Gastroesophageal sphincter (tissue), 4 donors: Measurements from ENCODE around the gene MREG. TPM values are rescaled to one million over a fixed set of nuclear protein-coding genes. Genes with fewer than 3 reads are reported as not detected.
A peak's percentile ranks its signal among the peaks of the same experiment; 100 is the strongest.

Experiments used
- ATAC-seq: fragments of 150-250 bp; one replicate; pipeline ENCODE4 v1.9.1; 2016; ENCODE audit warnings: mild to moderate bottlenecking, moderate library complexity
- H3K27ac ChIP-seq, 4 donors: fragments of 200-600 bp; sonication (generic) in 3 of 4; 1 replicate in 3 of 4; 2 replicates in 1 of 4; pipeline ENCODE4 v1.5.1; 2016 to 2019
- H3K27me3 ChIP-seq: fragments of 200-600 bp; sonication (generic); one replicate; pipeline ENCODE4 v1.5.1; 2019
- H3K36me3 ChIP-seq, 2 donors: fragments of 200-600 bp; sonication (generic); one replicate each; pipeline ENCODE4 v1.5.1; 2019; ENCODE audit warnings: control low read depth in 1 of 2
- H3K4me1 ChIP-seq, 3 donors: fragments of 200-600 bp; sonication (generic); 1 replicate in 2 of 3; 2 replicates in 1 of 3; pipeline ENCODE4 v1.5.1; 2016 to 2019; ENCODE audit warnings: control low read depth in 2 of 3
- H3K4me3 ChIP-seq, 2 donors: fragments of 200-600 bp; sonication (generic); one replicate each; pipeline ENCODE4 v1.5.1; 2019; ENCODE audit warnings: mild to moderate bottlenecking in 1 of 2, moderate library complexity in 1 of 2
- H3K9me3 ChIP-seq, 3 donors: fragments of 200-600 bp; sonication (generic); one replicate each; pipeline ENCODE4 v1.5.1; 2017 to 2019; ENCODE audit warnings: control low read depth in 2 of 3
- CTCF ChIP-seq, 4 experiments: fragments of 200-600 bp in 2 of 4; fragments of 450-650 bp in 2 of 4; sonication (generic) in 1 of 4; IDR thresholded peaks; one replicate each; pipeline ENCODE4 v1.5.1; 2017 to 2019; ENCODE audit warnings: antibody characterized with exemption in 4 of 4, mild to moderate bottlenecking in 2 of 4, moderate library complexity in 2 of 4
- EP300 ChIP-seq: sonication (generic); formaldehyde crosslinking; IDR thresholded peaks from one replicate; pipeline ENCODE4 v1.6.1; 2017; ENCODE audit warnings: antibody characterized with exemption, mild to moderate bottlenecking
- POLR2A ChIP-seq, 2 donors: fragments of 450-650 bp; IDR thresholded peaks; one replicate each; pipeline ENCODE4 v1.6.1; 2017; ENCODE audit warnings: antibody characterized with exemption in 2 of 2, mild to moderate bottlenecking in 2 of 2, moderate library complexity in 1 of 2
- POLR2AphosphoS5 ChIP-seq: sonication (generic); formaldehyde crosslinking; IDR thresholded peaks from one replicate; pipeline ENCODE4 v1.6.1; 2017; ENCODE audit warnings: antibody characterized with exemption
- WGBS, 2 donors: methylation state at CpG; one replicate each; pipeline ENCODE4 v1.1.5; 2018; ENCODE audit warnings: low coverage in 1 of 2; 5-methylcytosine and 5-hydroxymethylcytosine counted together
- total RNA-seq, 4 donors: library from RNA; depleted of rRNA; stranded (reverse); fragments of >200 nt; gene quantifications; one replicate each; pipeline ENCODE4 v1.1.0, GENCODE V29; 2016

The MREG gene
- total RNA-seq, 4 donors from 2014 or later = 0.40 to 3.3 (median 0.54) TPM

- TF ChIP-seq POLR2AphosphoS5 (no peak), CTCF (IDR thresholded peaks at IDR 0.05) (no peak), POLR2A (IDR thresholded peaks at IDR 0.05) (no peak), EP300 (no peak)
- no peak overlapping the region for H3K4me3 ChIP-seq
- no peaks in the 10 kb centered on the region for H3K9me3 ChIP-seq
- H3K27ac ChIP-seq = no peak overlapping the region
- no peaks in the 10 kb centered on the region for H3K36me3 ChIP-seq
- no peaks in the 10 kb centered on the region for H3K27me3 ChIP-seq
- WGBS, 2 donors = 72 to 88% methylated on average over 2 to 5 of the region's 5 CpGs
- ATAC-seq = no peak
- H3K4me1 ChIP-seq = no peaks in the 10 kb centered on the region
Observed at GRCh38 chr2:215904101-215904500, 109.2 kb downstream of the MREG start.

DNA sequence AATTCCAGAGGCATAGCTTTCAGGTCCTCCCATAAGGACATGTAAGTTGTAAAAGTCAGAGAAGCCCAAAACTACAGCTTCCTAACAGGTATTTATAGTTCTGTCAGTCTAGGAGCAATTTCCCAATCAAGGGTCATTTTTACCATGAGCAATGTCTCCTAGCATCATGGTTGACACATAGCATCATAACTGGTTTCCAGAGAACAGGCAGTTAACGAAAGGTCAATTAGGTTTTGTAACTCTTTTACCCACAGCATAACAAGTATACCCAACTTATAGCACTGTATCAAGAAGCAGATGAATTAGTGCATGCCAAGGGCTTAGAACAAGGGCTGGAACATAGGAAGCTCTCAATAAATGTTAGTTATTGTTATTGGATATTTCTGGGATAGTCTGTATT is 110.1 kb downstream of the MREG start:
- WGBS, 2 donors = 90 to 100% methylated on average over 1 of the region's 1 CpG
- H3K27me3 ChIP-seq = no peaks in the 10 kb centered on the region
- no peak overlapping the region for H3K27ac ChIP-seq
- H3K36me3 ChIP-seq = no peaks in the 10 kb centered on the region
- no peak for ATAC-seq
- H3K4me3 ChIP-seq = no peak overlapping the region
- no peak for TF ChIP-seq POLR2AphosphoS5
- TF ChIP-seq CTCF (IDR thresholded peaks at IDR 0.05) = no peak
- TF ChIP-seq EP300 = no peak
- no peak for TF ChIP-seq POLR2A (IDR thresholded peaks at IDR 0.05)
- H3K4me1 ChIP-seq = no peaks in the 10 kb centered on the region
- no peaks in the 10 kb centered on the region for H3K9me3 ChIP-seq

DNA sequence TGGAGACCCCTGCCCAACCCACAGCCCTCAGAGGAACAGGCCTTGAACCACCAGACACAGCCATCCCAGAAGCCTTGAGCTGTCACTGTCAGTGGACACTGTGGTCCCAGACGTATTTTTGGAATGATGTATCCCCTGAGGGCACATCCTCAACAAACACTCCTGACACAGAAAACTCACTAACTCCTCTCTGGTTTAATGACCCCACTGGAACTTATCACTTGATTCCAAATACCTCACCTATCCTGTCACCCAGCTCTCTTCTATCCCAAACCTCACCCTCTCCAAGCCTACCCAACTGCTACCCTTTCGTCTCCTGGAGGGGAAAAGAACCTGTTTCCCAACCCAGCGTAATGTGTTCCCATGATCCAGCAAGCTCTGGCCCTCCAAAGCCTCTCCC is 111.6 kb downstream of the MREG start:
- 67 to 92% methylated on average over 3 of the region's 3 CpGs for WGBS, 2 donors
- Histone ChIP-seq H3K9me3 (no peaks in the 10 kb centered on the region), H3K36me3 (no peaks in the 10 kb centered on the region), H3K4me1 (no peaks in the 10 kb centered on the region), H3K4me3 (no peak overlapping the region), H3K27me3 (no peaks in the 10 kb centered on the region), H3K27ac (no peak overlapping the region)
- ATAC-seq = no peak
- TF ChIP-seq POLR2A (IDR thresholded peaks at IDR 0.05) = no peak

GRCh38 chr2:215900843-215901242 is 112.5 kb downstream of the MREG start:
- no peak for ATAC-seq
- H3K36me3 ChIP-seq = no peaks in the 10 kb centered on the region
- no peak overlapping the region for H3K4me3 ChIP-seq
- no peaks in the 10 kb centered on the region for H3K4me1 ChIP-seq
- TF ChIP-seq POLR2AphosphoS5 = no peak
- TF ChIP-seq EP300 = no peak
- no peak for TF ChIP-seq CTCF (IDR thresholded peaks at IDR 0.05)
- TF ChIP-seq POLR2A (IDR thresholded peaks at IDR 0.05) = no peak
- WGBS, 2 donors = 82 to 94% methylated on average over 2 to 3 of the region's 3 CpGs
- no peaks in the 10 kb centered on the region for H3K27me3 ChIP-seq
- no peak overlapping the region for H3K27ac ChIP-seq
- no peaks in the 10 kb centered on the region for H3K9me3 ChIP-seq

DNA sequence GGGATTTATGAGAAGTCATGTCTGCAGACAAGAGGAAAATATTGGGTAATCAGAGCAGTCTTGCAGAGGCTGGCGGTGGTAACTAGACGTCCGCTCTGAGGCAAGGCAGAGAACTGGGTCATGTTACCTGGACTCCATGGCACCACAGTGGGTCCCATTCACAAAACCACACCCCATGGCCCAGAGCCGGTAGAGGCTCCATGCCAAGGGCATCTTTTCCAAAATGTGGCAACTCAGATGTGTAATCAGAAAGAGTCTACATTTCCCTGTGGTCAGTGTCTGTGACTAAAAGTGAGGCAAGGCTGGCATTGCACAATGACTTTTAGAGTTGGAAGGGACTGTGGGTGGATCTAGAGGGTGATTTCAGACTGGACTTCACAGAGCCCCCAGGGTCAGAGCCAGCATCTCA is 113.1 kb downstream of the MREG start:
- 77 to 81% methylated on average over 3 to 4 of the region's 4 CpGs for WGBS, 2 donors
- Histone ChIP-seq H3K36me3 (no peaks in the 10 kb centered on the region), H3K27ac (no peak overlapping the region), H3K27me3 (no peaks in the 10 kb centered on the region), H3K9me3 (no peaks in the 10 kb centered on the region), H3K4me1 (no peaks in the 10 kb centered on the region), H3K4me3 (no peak overlapping the region)
- no peak for TF ChIP-seq POLR2A (IDR thresholded peaks at IDR 0.05)
- no peak for TF ChIP-seq POLR2AphosphoS5
- no peak for TF ChIP-seq EP300
- no peak for TF ChIP-seq CTCF (IDR thresholded peaks at IDR 0.05)
- ATAC-seq = peak; percentile 59
